KG1 (cell line): Measurements from ENCODE around the gene NPY.
"Not testable (repeated sequence)": the region's sequence is repeated elsewhere in the genome, so short reads cannot be mapped to it uniquely, and the experiment has no call there.

Source experiments
- DNase-seq: peaks from one replicate; lab custom pipeline; 2025; lab: John Stamatoyannopoulos, UW

Gene NPY

DNA sequence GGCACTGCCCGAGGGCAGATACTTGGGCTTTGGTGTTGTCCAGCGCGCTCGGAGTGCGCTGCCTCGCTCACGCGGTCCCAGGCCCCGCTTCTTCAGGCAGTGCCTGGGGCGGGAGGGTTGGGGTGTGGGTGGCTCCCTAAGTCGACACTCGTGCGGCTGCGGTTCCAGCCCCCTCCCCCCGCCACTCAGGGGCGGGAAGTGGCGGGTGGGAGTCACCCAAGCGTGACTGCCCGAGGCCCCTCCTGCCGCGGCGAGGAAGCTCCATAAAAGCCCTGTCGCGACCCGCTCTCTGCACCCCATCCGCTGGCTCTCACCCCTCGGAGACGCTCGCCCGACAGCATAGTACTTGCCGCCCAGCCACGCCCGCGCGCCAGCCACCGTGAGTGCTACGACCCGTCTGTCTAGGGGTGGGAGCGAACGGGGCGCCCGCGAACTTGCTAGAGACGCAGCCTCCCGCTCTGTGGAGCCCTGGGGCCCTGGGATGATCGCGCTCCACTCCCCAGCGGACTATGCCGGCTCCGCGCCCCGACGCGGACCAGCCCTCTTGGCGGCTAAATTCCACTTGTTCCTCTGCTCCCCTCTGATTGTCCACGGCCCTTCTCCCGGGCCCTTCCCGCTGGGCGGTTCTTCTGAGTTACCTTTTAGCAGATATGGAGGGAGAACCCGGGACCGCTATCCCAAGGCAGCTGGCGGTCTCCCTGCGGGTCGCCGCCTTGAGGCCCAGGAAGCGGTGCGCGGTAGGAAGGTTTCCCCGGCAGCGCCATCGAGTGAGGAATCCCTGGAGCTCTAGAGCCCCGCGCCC, at the start of gene NPY:
TSS of gene NPY (plus strand) at position 294 of the 802 bp plus-strand sequence. CDS start 1,051 bp downstream, outside the sequence.
- DNase-seq: no peak

DNA sequence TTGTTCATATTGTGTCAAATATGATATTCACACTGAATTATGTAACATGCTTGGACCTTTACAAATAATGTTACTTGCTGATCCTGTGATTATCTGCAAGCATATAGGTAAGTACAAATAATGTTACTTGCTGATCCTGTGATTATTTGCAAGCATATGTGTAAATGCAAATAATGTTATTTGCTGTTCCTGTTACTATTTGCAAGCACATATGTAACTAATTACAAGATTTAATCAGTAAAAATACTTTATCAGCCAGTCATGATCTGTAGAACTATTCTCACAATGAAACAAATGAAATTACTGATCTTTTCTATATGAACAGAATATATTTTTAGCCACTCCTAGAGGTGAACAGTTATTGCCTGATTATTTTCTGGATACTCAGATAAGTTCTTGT, 44.7 kb upstream of the NPY start:
- DNase-seq: no peak

DNA sequence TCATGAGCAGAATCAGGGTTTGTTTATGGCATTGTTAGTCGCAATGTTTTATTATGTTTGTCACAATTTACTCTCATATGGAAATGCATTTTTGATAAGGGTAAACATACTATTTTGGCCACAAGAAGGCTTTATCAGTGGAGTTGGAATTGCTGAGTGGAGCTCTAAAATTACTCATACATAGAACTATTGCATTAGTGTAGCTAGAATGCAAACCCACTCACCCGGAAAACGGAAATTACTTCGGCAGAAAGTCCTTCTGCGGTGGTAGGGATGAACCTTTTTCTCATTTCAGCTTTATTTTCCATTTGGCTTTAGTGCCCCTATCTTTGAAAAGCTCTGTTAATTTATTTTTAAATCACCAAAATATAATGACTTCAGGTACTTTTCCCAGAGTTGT, 42.8 kb upstream of the NPY start:
- DNase-seq: no peak

DNA sequence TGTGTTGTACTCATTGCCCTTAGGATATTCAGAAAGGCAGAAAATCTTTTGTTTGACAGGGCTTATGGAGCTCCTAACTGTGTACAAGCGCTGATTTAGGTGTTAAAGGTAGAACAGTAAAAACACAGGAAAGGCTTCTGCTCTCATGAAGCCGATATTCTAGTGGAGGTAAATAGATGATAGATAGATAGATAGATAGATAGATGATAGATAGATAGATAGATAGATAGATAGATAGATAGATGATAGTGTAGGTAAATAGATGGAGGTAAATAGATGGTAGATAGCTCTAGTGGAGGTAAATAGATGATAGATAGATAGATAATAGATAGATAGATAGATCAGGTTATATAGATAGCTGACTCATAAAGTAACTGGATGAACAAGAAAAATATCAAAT, 39.4 kb upstream of the NPY start:
- no peak for DNase-seq

DNA sequence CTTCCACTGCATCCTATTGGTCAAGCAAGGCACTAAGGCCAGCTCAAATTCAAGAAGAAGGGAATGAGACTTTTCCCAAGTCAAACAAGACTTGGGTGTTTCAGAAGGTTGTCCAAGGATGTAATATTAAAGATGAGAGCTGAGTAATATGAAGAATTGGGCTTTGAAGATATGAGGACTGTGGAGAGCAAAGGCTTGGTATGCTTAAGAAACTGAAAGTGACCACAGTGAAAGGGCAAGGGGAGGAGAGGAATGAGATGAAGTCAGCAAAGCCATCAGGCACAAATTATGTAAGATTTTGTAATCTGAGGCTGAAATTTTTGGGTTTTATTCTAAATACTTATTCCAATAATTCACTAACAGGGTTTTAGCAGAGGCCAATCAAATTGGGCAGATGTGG, 38.6 kb upstream of the NPY start:
- no peak for DNase-seq

DNA sequence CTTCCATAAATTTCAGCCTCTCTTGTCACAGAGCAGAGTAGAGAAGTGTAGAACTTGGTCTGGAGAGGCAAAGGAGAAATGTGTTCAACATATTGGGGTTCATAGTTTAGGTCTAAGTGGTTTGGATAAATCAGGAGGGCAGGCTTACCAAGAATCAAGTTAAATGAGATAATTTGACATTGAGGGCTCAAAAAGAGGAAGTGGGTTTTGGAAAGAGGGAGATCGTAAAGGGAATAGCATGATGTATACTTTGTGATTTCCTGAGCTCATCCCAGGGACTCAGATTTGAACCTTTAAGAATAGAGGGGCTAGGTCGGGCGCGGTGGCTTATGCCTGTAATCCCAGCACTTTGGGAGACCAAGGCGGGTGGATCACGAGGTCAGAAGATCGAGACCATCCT, 34.7 kb upstream of the NPY start:
- no peak for DNase-seq

DNA sequence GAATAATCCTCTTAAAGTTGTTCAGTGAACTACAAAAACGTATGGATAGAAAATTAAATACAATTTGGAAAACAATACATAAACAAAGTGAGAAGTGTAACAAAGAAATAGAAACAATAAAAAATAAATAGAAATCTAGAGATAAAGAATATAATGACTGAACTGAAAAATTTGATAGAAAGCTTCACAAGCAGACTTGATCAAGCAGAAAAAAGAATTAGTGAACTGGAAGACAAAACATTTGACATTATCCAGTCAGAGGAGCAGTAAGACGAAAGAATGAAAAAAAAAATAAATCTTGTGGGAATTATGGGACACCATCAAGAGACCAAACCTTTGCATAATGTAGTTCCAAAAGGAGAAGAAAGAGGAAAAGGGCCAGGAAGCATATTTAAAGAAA, 32.4 kb upstream of the NPY start:
- no peak for DNase-seq

DNA sequence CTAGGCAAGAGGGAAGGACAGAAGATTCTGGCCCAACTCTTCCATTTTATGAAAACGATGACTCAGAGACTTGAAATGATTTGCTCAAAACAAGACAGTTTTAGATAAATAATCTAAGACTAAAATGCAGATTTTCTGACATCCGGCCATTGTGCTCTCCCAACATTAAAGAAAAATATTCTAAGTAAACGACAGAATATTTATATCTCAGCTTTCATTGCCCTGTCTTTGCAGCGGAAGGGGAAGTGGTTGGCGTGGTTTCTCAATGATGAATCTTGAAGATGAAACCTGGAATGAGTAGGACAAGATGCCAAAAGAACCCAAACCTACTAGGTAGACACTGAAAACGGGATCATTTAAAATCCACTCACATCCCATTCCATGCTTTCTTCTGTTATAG, 28.9 kb upstream of the NPY start:
- DNase-seq: no peak

DNA sequence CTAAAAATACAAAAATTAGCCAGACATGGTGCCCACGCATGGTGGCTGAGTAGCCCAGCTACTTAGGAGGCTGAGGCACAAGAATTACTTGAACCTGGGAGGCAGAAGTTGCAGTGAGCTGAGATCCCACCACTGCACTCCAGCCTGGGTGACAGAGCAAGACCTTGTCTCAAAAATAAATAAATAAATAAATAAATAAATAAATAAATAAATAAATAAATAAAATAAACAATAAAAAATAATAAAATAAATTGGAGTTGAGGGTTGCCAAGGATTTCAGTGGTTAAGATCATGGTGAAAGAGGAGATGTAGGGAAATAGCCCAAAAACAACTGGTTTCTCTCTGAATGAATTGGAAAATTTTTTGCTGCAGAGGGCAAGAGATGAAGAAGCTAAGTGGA, 25.7 kb upstream of the NPY start:
- DNase-seq: not testable (repeated sequence)

DNA sequence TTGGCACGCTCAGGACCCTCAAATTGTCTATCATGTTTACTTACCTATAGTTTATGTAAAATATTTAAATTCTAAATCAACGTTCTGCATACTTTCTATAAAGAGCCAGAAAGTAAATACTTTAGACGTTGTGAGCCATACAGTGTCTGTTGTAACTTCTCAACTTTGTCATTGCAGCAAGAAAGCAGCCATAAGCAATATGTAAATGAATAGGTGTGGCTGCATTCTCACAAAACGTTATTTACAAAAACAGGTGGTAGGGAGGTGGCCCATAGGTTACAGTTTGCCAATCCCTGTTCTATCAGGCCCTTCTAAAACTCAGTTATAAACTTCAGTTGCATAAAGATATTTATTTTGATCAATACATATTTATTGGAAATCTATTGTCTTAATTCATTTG, 12.1 kb upstream of the NPY start:
- no peak for DNase-seq

DNA sequence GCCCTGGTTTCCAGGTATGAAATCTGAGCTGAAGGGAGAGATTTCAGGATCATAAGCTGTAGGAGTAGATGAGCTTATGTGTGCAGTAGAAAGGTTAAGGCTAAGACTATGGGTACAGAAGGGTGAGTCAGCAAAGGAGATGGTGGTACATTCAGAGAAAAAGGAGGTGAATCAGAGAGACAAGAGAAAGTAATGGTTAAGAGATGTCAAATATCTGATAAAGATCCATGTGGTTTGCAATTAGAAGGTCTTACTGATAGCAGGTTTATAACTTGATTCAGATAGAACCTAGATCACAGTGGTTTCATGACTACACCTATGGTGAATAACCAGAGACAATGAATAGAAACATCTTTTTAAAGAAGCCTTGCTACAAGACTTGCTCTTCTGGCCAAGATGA, 4.5 kb upstream of the NPY start:
- no peak for DNase-seq

DNA sequence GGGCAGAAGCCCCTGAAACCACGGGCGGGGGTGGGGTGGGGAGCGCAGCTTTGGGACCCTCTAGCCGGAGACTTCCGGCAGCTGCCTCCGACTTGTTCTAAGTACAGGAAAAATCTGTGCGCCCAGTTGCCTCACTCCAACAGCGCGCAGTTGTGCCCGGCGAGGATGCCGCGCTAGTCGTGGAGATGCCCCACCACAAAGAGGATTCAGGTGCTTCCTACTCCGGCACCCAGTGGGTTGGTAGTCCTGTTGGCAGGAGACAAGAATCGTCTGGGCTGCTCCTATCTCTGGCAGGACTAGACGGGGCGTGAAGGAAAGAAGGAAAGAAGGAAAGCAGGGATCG, 465 bp upstream of the NPY start:
- no peak for DNase-seq

DNA sequence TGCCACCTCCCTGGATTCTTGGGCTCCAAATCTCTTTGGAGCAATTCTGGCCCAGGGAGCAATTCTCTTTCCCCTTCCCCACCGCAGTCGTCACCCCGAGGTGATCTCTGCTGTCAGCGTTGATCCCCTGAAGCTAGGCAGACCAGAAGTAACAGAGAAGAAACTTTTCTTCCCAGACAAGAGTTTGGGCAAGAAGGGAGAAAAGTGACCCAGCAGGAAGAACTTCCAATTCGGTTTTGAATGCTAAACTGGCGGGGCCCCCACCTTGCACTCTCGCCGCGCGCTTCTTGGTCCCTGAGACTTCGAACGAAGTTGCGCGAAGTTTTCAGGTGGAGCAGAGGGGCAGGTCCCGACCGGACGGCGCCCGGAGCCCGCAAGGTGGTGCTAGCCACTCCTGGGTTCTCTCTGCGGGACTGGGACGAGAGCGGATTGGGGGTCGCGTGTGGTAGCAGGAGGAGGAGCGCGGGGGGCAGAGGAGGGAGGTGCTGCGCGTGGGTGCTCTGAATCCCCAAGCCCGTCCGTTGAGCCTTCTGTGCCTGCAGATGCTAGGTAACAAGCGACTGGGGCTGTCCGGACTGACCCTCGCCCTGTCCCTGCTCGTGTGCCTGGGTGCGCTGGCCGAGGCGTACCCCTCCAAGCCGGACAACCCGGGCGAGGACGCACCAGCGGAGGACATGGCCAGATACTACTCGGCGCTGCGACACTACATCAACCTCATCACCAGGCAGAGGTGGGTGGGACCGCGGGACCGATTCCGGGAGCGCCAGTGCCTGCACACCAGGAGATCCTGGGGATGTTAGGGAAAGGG, 913 bp downstream of the NPY start:
- no peak for DNase-seq

DNA sequence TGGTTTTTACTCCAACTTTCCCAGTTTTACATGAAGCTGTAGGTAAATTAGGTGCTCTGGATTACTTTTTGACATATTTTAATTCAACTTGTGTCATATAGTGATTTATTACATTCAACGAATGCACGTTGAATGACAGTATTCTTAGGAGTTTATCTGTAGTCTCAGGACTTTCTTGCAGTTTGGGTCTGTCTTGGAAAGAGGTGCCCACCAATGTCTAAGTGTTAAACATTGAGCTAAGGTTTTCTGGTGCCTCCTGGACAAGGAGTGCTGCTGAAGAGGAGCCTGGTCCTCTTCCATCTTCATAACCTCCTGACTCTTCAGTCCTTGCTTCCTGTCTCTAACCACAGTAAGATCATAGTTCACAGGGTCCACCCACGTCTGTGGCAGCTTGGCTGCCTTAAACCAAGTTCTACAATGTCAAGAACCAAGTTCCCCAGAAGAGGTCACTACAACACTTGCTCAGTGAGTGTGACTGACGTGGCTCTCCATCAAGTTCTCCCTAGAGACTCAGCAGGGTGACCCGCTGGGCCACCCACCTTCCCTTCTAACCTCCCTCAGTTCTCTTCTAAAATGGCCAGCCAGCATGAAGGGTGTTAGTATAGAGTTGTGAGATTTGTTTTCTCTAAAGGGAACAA, 6.1 kb downstream of the NPY start:
- peak; percentile 24 for DNase-seq

DNA sequence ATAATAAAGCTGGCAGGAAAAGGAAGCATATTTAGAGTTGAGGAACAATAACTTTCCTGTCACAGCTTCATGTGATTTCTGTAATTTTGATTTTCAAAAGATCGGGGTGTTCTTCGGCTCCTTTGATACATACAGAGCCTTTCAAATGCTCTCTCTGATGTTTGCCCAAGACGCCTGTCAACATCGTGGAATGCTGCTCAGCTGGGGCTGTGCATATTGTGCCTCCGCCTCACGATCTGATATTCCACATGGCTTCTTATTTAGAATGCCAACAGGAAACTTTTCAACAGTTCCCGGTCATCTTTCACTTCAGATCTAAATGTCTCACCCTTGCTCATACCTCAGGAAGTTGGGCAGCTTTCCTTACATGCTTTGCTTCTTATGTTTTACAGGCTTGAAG, 7.3 kb downstream of the NPY start:
- no peak for DNase-seq

DNA sequence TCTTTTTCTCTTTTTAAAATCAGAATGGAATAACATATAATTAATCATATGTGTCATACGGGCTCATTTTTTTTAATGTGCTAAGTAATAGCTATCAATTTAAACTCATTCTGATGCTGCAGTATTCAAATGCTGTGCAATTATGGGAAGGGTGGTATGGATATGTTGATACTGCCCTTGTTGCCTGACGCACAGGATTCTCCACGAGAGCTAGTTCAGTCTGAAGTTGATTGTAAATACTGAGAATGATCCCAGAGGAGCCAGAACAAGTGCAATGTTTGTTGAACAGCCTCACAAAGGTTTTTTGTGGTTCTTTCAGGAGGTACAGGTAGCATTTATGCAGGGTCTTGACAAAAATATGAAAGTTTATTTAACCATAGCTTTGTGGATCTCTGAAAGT, 13.4 kb downstream of the NPY start:
- no peak for DNase-seq

DNA sequence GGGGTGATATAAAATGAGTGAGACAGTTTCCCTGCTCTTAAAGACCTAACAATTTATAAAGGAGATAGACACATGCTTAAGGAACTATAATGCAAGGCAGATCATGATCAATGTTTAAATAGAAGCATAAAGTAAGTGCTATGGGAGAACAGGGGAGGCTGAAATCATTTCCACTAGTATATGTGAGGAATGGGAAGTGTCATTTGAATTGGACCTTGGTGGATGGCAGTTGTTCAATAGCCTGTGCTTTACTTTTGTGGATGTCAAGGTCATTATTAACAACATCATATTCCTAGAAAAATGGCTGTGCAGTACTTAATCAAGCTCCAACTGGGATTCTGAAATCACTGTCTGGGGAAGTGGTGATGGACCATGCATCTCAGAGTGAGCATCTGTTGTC, 14.7 kb downstream of the NPY start:
- no peak for DNase-seq

DNA sequence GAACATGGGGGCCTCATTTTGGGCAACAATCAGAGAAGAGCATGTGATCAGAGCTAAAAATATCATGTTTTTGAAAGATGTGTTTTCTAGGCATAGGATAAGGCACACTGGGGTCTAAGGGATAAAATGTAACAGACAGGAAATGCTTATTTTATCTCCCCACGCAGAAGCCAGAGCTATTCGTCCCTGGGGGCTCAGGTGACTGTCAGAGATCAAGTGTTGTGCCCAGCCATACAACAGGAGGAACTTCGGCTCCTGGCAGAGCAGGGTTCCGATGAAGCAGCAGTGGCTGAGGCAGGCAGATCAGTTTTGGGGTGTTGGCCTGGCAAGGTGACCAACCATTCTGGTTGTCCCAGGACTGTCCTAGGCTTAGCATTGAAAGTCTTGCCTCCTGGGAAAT, 15.2 kb downstream of the NPY start:
- DNase-seq: no peak

DNA sequence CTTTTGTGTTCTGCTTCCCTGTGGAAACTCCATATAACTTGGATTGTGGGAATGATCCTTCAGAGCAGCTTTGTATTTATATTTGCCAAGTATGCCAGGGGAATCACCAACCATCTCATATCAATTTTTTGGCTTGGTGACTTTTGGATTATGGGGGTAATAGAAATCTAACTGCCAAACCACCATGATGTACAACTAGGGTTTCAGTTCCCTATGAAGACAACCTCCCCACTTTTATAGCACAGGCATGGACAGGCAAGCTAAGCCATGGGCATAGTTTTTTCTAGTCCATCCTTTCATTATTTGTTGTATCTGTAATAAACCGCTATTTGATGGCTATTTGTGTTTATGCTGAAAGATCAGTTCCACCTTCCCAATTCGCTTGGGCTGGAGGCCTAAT, 17.7 kb downstream of the NPY start:
- no peak for DNase-seq

DNA sequence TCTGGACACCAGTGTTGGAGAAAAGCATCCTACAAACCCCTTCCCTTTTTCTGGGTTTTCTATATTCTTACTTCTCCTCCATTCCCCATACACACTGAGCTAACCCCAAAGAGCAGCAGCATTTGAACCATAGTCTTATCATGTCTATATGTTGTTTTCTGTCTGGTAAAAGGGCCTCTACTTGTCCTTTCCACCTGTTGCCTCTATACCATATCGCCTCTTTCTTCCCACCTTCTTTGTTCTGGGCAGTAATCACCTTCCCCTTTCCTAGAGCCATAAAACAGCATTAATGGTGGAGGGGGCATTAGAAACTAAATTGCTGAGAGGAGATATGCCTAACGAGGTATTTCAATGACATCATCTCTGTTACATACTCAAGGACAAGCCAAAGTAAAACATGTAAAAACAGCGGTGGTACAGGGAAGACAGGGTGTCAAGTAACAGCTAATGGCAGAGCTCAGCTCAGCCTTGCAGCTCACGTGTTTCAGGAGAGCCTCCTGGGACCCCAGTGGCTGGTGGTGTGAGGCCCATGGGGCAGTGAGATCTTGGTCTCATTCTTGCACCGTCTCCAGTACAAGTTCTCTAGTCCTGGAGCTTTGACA, 20.6 kb downstream of the NPY start:
- no peak for DNase-seq

DNA sequence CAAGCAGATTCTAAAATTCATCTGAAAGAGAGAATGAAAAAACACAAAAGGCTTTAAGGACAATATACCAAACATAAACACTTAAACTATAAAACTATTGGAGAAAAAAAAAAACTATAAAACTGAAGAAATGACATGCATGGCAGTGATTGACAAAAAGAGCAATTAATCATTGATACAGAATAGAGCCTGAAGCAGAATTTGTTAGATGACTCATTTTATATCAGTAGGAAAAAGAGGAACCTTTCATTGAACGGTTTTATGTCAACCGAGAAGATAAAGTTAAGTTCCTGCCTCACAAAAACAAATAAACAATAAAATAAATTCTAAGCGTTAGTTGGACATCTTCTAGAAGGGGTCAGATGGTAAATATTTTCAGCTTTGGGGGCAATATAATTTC, 23.3 kb downstream of the NPY start:
- no peak for DNase-seq

DNA sequence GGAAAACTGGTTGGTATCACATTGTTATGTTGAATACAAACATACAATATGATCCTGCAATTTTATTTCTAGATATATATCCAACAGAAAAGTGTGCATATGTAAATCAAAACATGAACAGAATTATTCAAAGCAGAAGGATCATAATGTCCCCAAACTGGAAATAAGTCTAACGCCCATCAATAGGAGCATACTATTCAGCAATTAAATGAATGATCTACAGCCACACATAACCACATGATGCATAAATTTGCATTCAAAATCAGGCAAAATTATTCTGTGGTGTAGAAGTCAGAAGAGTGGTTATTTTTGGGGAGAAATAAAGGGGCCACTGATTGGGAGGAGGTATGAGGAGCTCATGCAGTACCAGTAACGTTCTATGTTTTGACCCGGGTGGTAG, 28.6 kb downstream of the NPY start:
- no peak for DNase-seq

DNA sequence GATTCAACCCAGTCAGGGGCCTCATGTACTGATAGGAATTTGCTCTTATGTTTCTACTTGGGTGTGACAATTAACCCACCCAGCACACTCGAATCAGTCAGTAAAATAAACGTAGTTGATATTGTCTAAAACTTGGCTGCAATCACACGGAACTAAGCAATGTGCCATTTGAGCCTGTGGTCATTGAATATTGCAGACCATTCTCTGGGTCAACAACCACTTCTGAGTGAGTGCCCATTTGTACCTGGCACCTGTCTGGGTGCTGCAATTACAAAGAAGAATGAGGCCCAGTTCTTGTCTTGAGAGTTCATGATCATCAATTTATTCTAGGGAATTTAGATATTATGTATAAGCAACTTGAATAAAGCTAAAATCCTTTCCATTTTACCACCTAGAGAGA, 29.8 kb downstream of the NPY start:
- DNase-seq: no peak
